OCI-LY3 (cell line): ENCODE data around the gene PPDPF.
"Not testable (repeated sequence)": the region's sequence is repeated elsewhere in the genome, so short reads cannot be mapped to it uniquely, and the experiment has no call there.

ENCODE experiments used
- H2AFZ ChIP-seq: fragments of 200-600, 300-600 bp; shearing (Covaris generic); 2 replicates; pipeline ENCODE4 v1.6.0; 2014; ENCODE audit warnings: antibody characterized with exemption, low read depth, low read length
- H3K27ac ChIP-seq: fragments of 200-600, 300-600 bp; sonication (generic); 2 replicates; pipeline ENCODE4 v1.5.1; 2014; ENCODE audit warnings: mild to moderate bottlenecking, low read length, moderate library complexity, mixed read lengths
- H3K27me3 ChIP-seq: fragments of 200-600, 300-600 bp; sonication (generic); 2 replicates; pipeline ENCODE4 v1.6.1; 2014; ENCODE audit warnings: low read depth, low read length, mixed read lengths
- H3K36me3 ChIP-seq: fragments of 200-600, 300-600 bp; sonication (generic); replicated peaks from 2 replicates; pipeline ENCODE3; 2014; ENCODE audit warnings: low read depth, low read length, mixed read lengths
- H3K4me1 ChIP-seq: fragments of 300-600, 200-600 bp; sonication (generic); 2 replicates; pipeline ENCODE4 v1.6.1; 2014; ENCODE audit warnings: low read length, mixed read lengths
- H3K4me2 ChIP-seq: fragments of 200-600, 300-600 bp; sonication (generic); 2 replicates; pipeline ENCODE4 v1.6.1; 2014; ENCODE audit warnings: low read length, mixed read lengths
- H3K4me3 ChIP-seq: fragments of 300-600, 200-600 bp; sonication (generic); 2 replicates; pipeline ENCODE4 v1.5.1; 2014; ENCODE audit warnings: antibody characterized with exemption, mild to moderate bottlenecking, low read length, moderate library complexity
- H3K79me2 ChIP-seq: fragments of 300-600, 200-600 bp; shearing (Covaris generic); 2 replicates; pipeline ENCODE4 v1.6.1; 2014; ENCODE audit warnings: mild to moderate bottlenecking, low read length, mixed read lengths
- H3K9ac ChIP-seq: fragments of 300-600, 200-600 bp; shearing (Covaris generic); 2 replicates; pipeline ENCODE4 v1.6.0; 2014; ENCODE audit warnings: mild to moderate bottlenecking, low read length, moderate library complexity
- H3K9me3 ChIP-seq: fragments of 200-600, 300-600 bp; shearing (Covaris generic); 2 replicates; pipeline ENCODE4 v1.6.1; 2014; ENCODE audit warnings: low read length, mixed read lengths; ENCODE audit not compliant: insufficient read depth
- H4K20me1 ChIP-seq: fragments of 200-600, 300-600 bp; sonication (generic); 2 replicates; pipeline ENCODE4 v1.6.1; 2016; ENCODE audit warnings: low read length, mixed read lengths; ENCODE audit not compliant: insufficient read depth
- CTCF ChIP-seq: fragments of 200-600, 300-600 bp; sonication (generic); IDR thresholded peaks from 2 replicates; pipeline ENCODE4 v1.5.1; 2014; ENCODE audit warnings: antibody characterized with exemption, low read length, low read depth
- EZH2phosphoT487 ChIP-seq: fragments of 200-600 bp; shearing (Covaris generic); IDR thresholded peaks from 2 replicates; pipeline ENCODE4 v1.6.1; 2018; ENCODE audit warnings: antibody characterized with exemption, mixed run types, low read depth

PPDPF gene

GRCh38 chr20:63555661-63556381 is 35.3 kb downstream of the PPDPF start:
- Histone ChIP-seq H3K27ac (no peak overlapping the region), H3K4me1 (peaks cover 10% of the 10 kb centered on the region), H3K27me3 (peaks cover 46% of the 10 kb centered on the region), H3K79me2 (no peaks in the 10 kb centered on the region), H3K4me3 (no peak overlapping the region), H4K20me1 (peaks cover 14% of the 10 kb centered on the region; the same call in 1 of the 2 replicates), H3K9me3 (no peaks in the 10 kb centered on the region), H3K4me2 (no peak overlapping the region), H2AFZ (no peak overlapping the region), H3K36me3 (no peaks in the 10 kb centered on the region), H3K9ac (no peak overlapping the region)
- TF ChIP-seq EZH2phosphoT487: no peak
- no peak for TF ChIP-seq CTCF

- no peak overlapping the region for H2AFZ ChIP-seq
- H4K20me1 ChIP-seq: peaks cover 15% of the 10 kb centered on the region; the same call in 1 of the 2 replicates
- no peak overlapping the region for H3K9ac ChIP-seq
- H3K36me3 ChIP-seq: no peaks in the 10 kb centered on the region
- no peak overlapping the region for H3K4me2 ChIP-seq
- H3K4me1 ChIP-seq: peaks cover 10% of the 10 kb centered on the region
- H3K79me2 ChIP-seq: no peaks in the 10 kb centered on the region
- no peak overlapping the region for H3K4me3 ChIP-seq
- peaks cover 38% of the 10 kb centered on the region for H3K27me3 ChIP-seq
- no peak overlapping the region for H3K27ac ChIP-seq
- H3K9me3 ChIP-seq: no peaks in the 10 kb centered on the region
- TF ChIP-seq EZH2phosphoT487 (no peak), CTCF (no peak)
Measured at GRCh38 chr20:63556873-63557478, 36.4 kb downstream of the PPDPF start.

GRCh38 chr20:63557481-63557891 is 36.9 kb downstream of the PPDPF start:
- Histone ChIP-seq H3K9ac (no peak overlapping the region), H3K27me3 (peaks cover 33% of the 10 kb centered on the region), H3K4me1 (peaks cover 9% of the 10 kb centered on the region), H3K4me2 (no peak overlapping the region), H2AFZ (no peak overlapping the region), H3K4me3 (no peak overlapping the region), H3K36me3 (no peaks in the 10 kb centered on the region), H3K9me3 (no peaks in the 10 kb centered on the region), H3K79me2 (no peaks in the 10 kb centered on the region), H4K20me1 (peaks cover 19% of the 10 kb centered on the region; the same call in 1 of the 2 replicates), H3K27ac (no peak overlapping the region)
- TF ChIP-seq EZH2phosphoT487 (no peak), CTCF (no peak)

- Histone ChIP-seq H3K4me3 (no peak overlapping the region), H4K20me1 (peaks cover 28% of the 10 kb centered on the region; the same call in 1 of the 2 replicates), H2AFZ (no peak overlapping the region), H3K36me3 (no peaks in the 10 kb centered on the region), H3K27me3 (peaks cover 19% of the 10 kb centered on the region), H3K9me3 (no peaks in the 10 kb centered on the region), H3K79me2 (no peaks in the 10 kb centered on the region), H3K27ac (no peak overlapping the region), H3K9ac (no peak overlapping the region), H3K4me1 (no peaks in the 10 kb centered on the region), H3K4me2 (no peak overlapping the region)
- no peak for TF ChIP-seq EZH2phosphoT487
- no peak for TF ChIP-seq CTCF
Measured at GRCh38 chr20:63558804-63559484, 38.4 kb downstream of the PPDPF start.

GRCh38 chr20:63559485-63560332 is 39.1 kb downstream of the PPDPF start:
- H3K36me3 ChIP-seq, H3K9ac ChIP-seq, H3K79me2 ChIP-seq, H2AFZ ChIP-seq, H3K4me3 ChIP-seq, H3K27ac ChIP-seq, H3K4me2 ChIP-seq, H3K9me3 ChIP-seq, H3K4me1 ChIP-seq: not testable (repeated sequence)
- H4K20me1 ChIP-seq: peaks cover 28% of the 10 kb centered on the region; the same call in 1 of the 2 replicates
- H3K27me3 ChIP-seq: peaks cover 12% of the 10 kb centered on the region
